ENCODE measurements around the gene EIF4ENIF1.
A peak's percentile ranks its signal among the peaks of the same experiment; 100 is the strongest.
"Not testable (repeated sequence)": the region's sequence is repeated elsewhere in the genome, so short reads cannot be mapped to it uniquely, and the experiment has no call there.

Gene EIF4ENIF1

GRCh38 chr22:31491218-31491962 lies 1.7 kb upstream of the EIF4ENIF1 start:
- DNase-seq: no peak

GRCh38 chr22:31490496-31490925 lies 869 bp upstream of the EIF4ENIF1 start:
- DNase-seq: peak; percentile 41

DNA sequence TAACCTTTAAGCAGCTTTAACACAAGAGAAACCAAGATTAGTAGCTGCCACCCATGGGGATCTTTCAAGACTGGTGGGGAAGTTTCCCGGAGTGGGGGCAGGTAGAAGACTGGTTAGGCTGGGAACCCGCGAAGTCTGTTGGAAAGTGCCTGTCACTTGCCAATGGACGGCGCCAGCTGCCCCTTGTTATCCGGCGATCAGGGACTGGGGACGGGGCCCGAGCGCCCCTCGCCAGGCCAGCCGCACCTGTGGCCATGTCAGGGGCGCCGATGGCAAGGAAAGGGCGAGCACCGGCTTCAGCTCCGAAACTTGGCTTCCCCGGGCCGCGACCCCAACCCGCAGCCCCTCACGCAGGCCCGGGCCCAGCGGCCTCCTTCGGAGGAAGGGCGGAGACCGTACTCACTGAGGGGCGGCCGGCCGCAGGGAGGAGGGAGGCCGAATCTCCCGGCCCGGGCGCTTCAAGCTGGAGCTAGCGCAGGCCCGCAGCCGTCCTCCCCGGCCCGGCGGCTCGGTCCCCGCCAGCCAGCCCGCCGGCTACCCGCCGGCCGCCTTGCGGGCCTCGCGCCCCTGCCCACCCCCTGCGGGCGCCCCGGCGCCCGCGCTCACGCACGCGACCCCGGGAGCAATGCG lies 539 bp downstream of the EIF4ENIF1 start:
- DNase-seq: peak; percentile 20

DNA sequence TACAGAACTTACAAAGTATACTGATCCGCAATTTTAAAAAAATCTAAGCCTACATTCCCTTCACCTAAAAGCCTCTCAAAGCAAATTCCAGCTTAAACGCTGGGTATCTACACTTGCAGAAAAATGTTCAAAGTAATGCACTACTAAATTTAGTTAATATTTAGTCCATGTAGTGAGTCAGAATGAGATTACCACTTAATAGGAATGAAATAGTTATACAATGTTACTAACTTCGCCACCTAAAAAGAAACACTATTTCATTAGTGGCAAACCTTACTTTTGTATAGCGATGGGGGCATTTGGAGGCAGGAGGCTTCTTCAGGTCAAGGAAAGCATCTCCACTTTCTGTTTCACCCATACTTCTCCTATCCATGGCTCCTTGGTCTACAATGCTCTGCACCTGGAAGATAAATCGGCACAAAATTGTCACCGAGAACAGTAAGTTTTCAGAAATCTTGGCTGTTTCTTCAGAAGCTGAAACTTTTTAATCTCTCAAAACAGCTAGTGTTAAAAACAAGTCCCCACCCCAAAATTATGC lies 1.2 kb downstream of the EIF4ENIF1 start:
- DNase-seq: no peak

DNA sequence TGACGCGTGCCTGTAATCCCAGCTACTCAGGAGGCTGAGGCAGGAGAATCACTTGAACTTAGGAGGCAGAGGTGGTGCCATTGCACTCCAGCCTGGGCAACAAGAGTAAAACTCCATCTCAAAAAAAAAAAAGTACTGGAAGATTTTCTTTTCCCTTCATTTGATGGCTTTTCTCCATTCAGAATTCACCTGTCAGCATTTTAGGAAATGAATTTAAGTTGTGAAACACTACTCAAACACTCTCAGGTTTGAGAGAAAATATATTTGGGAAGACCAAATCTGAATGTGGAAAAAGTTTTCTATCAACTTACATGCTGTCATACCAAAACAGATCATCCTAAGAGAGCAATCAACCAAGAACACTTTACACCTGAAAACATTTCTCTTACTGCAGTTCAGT lies 2.7 kb downstream of the EIF4ENIF1 start:
- DNase-seq: no peak

GRCh38 chr22:31486369-31486768 lies 3.3 kb downstream of the EIF4ENIF1 start:
- DNase-seq: not testable (repeated sequence)

GRCh38 chr22:31482470-31482869 lies 7.2 kb downstream of the EIF4ENIF1 start:
- not testable (repeated sequence) for DNase-seq

GRCh38 chr22:31481129-31481528 lies 8.5 kb downstream of the EIF4ENIF1 start:
- DNase-seq: no peak

- no peak for DNase-seq
These were observed 12.3 kb downstream of the EIF4ENIF1 start for GRCh38 chr22:31477329-31477728.

DNA sequence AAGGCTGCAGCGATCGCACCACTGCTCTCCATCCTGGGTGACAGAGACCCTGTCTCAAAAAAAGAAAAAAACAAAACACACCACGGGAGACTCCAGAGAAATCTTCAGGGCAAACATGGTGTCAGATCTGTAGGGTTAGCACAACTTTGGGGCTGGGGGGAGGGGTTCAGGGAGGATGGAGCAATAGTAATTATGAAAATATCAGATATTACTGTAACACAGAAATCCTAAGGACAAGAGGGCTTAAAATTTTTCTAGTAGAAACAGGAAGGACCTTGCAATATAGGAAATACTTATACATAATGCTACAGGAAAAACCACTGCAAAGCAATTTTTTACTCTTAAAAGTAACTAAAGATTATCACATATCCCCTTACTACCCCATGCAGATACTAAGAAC lies 13.8 kb downstream of the EIF4ENIF1 start:
- DNase-seq: no peak

- DNase-seq: no peak
These were observed 14.9 kb downstream of the EIF4ENIF1 start for GRCh38 chr22:31474743-31475142.

DNA sequence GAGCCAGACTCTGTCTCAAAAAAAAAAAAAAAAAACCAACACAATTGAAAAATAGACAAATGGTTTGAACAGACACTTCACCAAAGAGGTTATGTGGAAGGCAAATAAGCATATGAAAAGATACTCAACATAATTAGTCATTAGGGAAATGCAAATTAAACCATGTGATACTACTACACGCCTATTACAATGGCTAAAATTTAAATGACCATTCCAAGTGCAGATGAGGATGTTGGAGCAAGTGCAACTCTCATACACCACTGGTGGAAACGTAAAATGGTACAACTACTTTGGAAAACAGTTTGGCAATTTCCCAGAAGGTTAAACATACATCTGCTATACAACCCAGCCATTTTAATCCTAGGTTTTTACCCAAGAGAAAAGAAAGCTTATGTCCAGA lies 24.3 kb downstream of the EIF4ENIF1 start:
- DNase-seq: no peak

GRCh38 chr22:31461699-31462098 lies 27.9 kb downstream of the EIF4ENIF1 start:
- no peak for DNase-seq

DNA sequence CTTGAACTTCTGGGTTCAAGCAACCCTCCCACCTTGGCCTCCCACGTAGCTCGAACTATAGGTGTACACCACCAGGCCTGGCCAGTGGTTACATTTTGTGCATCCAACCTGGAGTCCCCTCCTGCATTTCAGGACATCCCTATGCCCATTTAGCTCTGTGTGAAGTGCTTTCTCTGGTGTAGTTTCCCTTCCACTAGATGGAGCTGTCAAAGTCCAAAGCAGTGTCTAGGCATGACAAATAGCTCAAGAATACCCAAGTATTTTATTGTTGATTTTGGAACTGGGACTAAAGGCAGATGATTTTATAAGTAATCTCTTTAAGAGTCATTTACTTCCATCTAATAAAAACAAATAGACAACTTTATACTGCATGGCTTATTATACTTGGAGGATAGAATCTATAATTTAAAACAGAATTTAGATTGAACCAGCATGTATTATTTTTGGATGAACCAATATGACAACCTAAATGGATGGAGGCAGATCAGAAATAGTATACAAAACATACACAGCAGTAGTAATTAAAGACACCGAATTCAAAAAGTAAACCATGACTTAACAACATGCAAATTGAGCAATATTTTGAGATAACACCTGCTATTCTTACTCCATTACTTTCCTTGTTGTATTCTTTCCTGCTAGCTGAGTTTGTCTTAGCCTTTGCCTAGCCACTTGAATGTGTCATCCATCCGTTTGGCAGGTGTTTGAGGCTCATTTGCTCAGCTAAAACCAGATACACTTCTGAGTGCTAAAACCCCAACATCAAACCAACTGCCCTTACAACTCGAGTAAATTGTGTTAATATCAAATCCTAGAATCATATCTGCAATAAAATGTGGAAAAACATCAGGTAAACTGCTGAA lies 37.7 kb downstream of the EIF4ENIF1 start:
- DNase-seq: no peak

DNA sequence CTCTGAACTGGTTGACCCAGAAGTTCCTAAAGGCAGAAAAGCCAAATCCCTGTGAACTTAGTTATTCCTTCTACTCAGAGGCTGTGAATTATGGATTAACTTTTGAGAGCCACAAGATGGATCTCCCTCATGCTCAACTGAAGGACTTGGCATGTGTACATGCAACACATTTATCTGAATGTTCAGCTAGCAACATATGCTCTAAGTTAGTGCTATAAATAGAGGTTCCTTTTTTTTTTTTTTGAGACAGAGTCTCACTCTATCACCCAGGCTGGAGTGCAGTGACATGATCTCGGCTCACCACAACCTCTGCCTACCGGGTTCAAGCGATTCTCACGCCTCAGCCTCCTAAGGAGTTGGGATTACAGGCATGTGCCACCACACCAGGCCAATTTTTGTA lies 40.1 kb downstream of the EIF4ENIF1 start:
- DNase-seq: no peak

DNA sequence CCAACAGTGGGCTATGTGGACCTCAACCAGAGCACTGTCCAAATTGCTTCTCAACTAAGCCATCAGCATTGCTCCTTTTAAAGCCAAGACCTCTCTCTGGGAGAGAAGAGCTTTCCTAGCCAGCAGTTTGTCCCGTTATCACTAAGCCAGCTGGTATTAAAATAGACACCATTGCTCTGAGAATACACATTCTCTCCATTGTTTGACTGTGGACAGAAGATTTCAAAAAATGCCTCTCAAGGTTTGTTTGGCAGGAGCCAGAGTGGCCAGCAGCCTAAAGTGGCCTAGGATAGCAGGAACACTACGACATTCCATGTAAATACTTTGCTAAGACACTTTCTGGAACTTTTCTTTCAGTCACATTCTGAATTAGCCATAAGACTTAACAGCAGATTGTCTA lies 41.3 kb downstream of the EIF4ENIF1 start:
- DNase-seq: no peak

GRCh38 chr22:31447337-31447736 lies 42.3 kb downstream of the EIF4ENIF1 start:
- DNase-seq: no peak

- no peak for DNase-seq
These were observed 42.9 kb downstream of the EIF4ENIF1 start for GRCh38 chr22:31446767-31447166.

GRCh38 chr22:31446208-31446607 lies 43.4 kb downstream of the EIF4ENIF1 start:
- no peak for DNase-seq

GRCh38 chr22:31445642-31446041 lies 44.0 kb downstream of the EIF4ENIF1 start:
- no peak for DNase-seq

GRCh38 chr22:31443516-31443915 lies 46.1 kb downstream of the EIF4ENIF1 start:
- no peak for DNase-seq

DNA sequence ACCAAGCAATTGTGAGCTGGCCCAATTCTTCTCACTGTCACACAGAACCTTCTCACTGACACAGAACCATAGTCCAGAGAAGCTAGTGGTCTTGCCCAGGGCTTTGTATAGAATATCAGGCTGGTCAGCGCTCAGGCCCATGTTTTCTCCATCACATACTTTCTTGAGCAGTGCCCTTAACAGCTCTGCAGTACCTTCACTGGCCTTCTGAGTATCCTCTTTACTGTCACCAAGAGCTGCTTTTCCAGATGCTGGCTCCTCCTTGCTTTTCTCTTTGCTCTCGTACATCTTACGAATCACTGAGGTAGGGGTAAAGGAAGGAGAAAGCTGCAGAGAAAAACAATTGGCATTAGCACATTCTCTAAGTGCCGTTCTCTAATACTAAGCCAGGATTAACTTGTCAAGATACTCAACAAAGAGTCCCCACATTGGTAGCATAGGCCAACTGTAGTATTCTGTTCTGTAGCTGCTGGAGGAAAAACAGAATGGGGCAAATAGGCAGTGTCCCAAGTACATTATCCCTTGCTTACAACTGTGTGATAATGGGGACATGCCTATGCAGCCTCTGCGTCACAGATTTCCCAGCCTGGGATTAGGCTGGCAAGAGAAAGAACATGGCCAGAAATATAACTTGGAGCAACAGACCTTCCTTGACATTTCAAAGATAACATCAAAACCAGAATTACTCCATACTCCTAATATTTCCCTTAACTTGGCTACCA lies 46.7 kb downstream of the EIF4ENIF1 start:
- DNase-seq: no peak

DNA sequence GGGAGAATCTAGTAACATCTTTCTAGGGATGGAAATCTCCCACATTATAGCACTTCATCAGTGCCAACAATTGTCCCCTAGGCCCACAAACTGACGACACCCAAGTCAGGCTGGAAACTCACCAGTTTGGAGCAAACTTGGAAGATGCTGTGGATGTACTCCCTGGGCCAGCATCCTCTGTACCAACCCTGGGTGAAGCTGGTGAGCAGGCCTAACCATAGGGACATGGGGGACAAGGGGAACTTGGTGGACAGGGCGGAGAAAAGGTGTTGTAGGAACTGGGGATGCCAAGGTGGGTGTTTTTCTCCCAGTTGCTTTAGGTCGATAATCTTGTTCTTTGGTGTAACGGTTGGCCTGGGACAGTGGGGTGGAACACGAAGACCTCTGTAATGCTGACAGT lies 48.0 kb downstream of the EIF4ENIF1 start:
- DNase-seq: no peak

All from 8988T (cell line).